Trophoblast cell (in vitro differentiated cells and primary cell): ENCODE data around the gene MAPRE3.

Experiments used
- DNase-seq, 2 donors: peaks; one replicate each; pipeline ENCODE4 v3.0.0-alpha.2; 2016
- H2AFZ ChIP-seq: 2 replicates; pipeline ENCODE4 v1.6.1; 2013; ENCODE audit warnings: low read length, moderate library complexity, mild to moderate bottlenecking; ENCODE audit not compliant: insufficient read depth, poor library complexity
- H2AK5ac ChIP-seq: 2 replicates; pipeline ENCODE4 v1.6.1; 2013; ENCODE audit warnings: mild to moderate bottlenecking, low read length
- H2BK120ac ChIP-seq: 2 replicates; pipeline ENCODE4 v1.6.1; 2013; ENCODE audit warnings: low read length, mild to moderate bottlenecking, moderate library complexity; ENCODE audit not compliant: insufficient read depth, poor library complexity
- H2BK12ac ChIP-seq: 2 replicates; pipeline ENCODE4 v1.6.1; 2013; ENCODE audit warnings: mild to moderate bottlenecking, low read length, moderate library complexity
- H2BK5ac ChIP-seq: 2 replicates; pipeline ENCODE4 v1.6.1; 2013; ENCODE audit warnings: low read length, low read depth, moderate library complexity, mild to moderate bottlenecking; ENCODE audit not compliant: poor library complexity
- H3K14ac ChIP-seq: 2 replicates; pipeline ENCODE4 v1.6.1; 2013; ENCODE audit warnings: mild to moderate bottlenecking, low read length
- H3K18ac ChIP-seq: 2 replicates; pipeline ENCODE4 v1.6.1; 2013; ENCODE audit warnings: mild to moderate bottlenecking, low read length
- H3K23ac ChIP-seq: 2 replicates; pipeline ENCODE4 v1.6.1; 2013; ENCODE audit warnings: low read length
- H3K27ac ChIP-seq: 2 replicates; pipeline ENCODE4 v1.5.1; 2013; ENCODE audit warnings: low read depth, mild to moderate bottlenecking, inconsistent platforms, low read length, moderate library complexity
- H3K27me3 ChIP-seq: 2 replicates; pipeline ENCODE4 v1.6.1; 2013; ENCODE audit warnings: inconsistent platforms, mild to moderate bottlenecking, low read length, moderate library complexity; ENCODE audit not compliant: insufficient read depth
- H3K36me3 ChIP-seq, 2 experiments: 1 replicate in 1 of 2; 2 replicates in 1 of 2; pipeline ENCODE4 v1.6.1; 2013; ENCODE audit warnings: low read length in 2 of 2, mild to moderate bottlenecking in 2 of 2, moderate library complexity in 1 of 2; ENCODE audit not compliant: insufficient read depth in 2 of 2, control insufficient read depth in 1 of 2
- H3K4ac ChIP-seq: 2 replicates; pipeline ENCODE4 v1.6.1; 2013; ENCODE audit warnings: low read depth, mild to moderate bottlenecking, low read length, moderate library complexity
- H3K4me1 ChIP-seq, 2 experiments: 1 replicate in 1 of 2; 2 replicates in 1 of 2; pipeline ENCODE4 v1.6.1; 2013; ENCODE audit warnings: low read length in 2 of 2, mild to moderate bottlenecking in 2 of 2, moderate library complexity in 1 of 2; ENCODE audit not compliant: insufficient read depth in 2 of 2, control insufficient read depth in 1 of 2
- H3K4me2 ChIP-seq: 2 replicates; pipeline ENCODE4 v1.6.1; 2013; ENCODE audit warnings: inconsistent platforms, mild to moderate bottlenecking, low read length, moderate library complexity
- H3K4me3 ChIP-seq: 2 replicates; pipeline ENCODE4 v1.5.1; 2013; ENCODE audit warnings: mild to moderate bottlenecking, low read depth, low read length, inconsistent platforms
- H3K79me1 ChIP-seq: one replicate; pipeline ENCODE4 v1.6.1; 2013; ENCODE audit warnings: low read length
- H3K79me2 ChIP-seq: 2 replicates; pipeline ENCODE4 v1.6.1; 2013; ENCODE audit warnings: low read length, mild to moderate bottlenecking; ENCODE audit not compliant: control insufficient read depth, insufficient read depth, poor library complexity
- H3K9ac ChIP-seq: 2 replicates; pipeline ENCODE4 v1.6.1; 2013; ENCODE audit warnings: mild to moderate bottlenecking, low read length
- H3K9me3 ChIP-seq: 2 replicates; pipeline ENCODE4 v1.6.1; 2013; ENCODE audit warnings: low read depth, mild to moderate bottlenecking, control low read depth, inconsistent platforms, low read length; ENCODE audit not compliant: insufficient read depth
- H4K12ac ChIP-seq: 2 replicates; pipeline ENCODE4 v1.6.1; 2013; ENCODE audit warnings: low read depth, mild to moderate bottlenecking, low read length, moderate library complexity
- H4K8ac ChIP-seq: 2 replicates; pipeline ENCODE4 v1.6.1; 2013; ENCODE audit warnings: low read depth, mild to moderate bottlenecking, low read length, moderate library complexity
- H4K91ac ChIP-seq: one replicate; pipeline ENCODE4 v1.6.1; 2013; ENCODE audit warnings: low read depth, mild to moderate bottlenecking, low read length, moderate library complexity
- WGBS: extraction: QIAGEN DNeasy Blood & Tissue Kit; methylation state at CpG from one replicate; pipeline ENCODE4 v1.1.7; 2013; ENCODE audit warnings: missing lambda C conversion rate; ENCODE audit not compliant: insufficient read length, insufficient coverage; ENCODE audit errors: extremely low coverage; 5-methylcytosine and 5-hydroxymethylcytosine counted together

MAPRE3 gene

GRCh38 chr2:26924731-26925099, 45.7 kb upstream of the MAPRE3 start:
- H3K27ac ChIP-seq: no peak overlapping the region
- peak overlapping the region; percentile 4 for H2AFZ ChIP-seq
- no peak overlapping the region for H3K4me2 ChIP-seq
- no peak overlapping the region for H2BK5ac ChIP-seq
- no peak overlapping the region for H4K8ac ChIP-seq
- H3K4me3 ChIP-seq: no peak overlapping the region
- no peak overlapping the region for H4K91ac ChIP-seq
- H3K4me1 ChIP-seq: peaks cover 8 to 9% of the 10 kb centered on the region in 2 experiments
- no peaks in the 10 kb centered on the region for H3K27me3 ChIP-seq
- H3K23ac ChIP-seq: no peak overlapping the region
- DNase-seq: no peak
- H3K4ac ChIP-seq: no peak overlapping the region
- H3K18ac ChIP-seq: no peak overlapping the region
- no CpG with 5 or more reads among the region's 14 CpGs for WGBS
- H2BK120ac ChIP-seq: peak overlapping the region; percentile 16
- H3K9me3 ChIP-seq: peaks cover 4% of the 10 kb centered on the region
- H3K14ac ChIP-seq: no peak overlapping the region
- H2BK12ac ChIP-seq: peak overlapping the region; percentile 21
- peak overlapping the region; percentile 13 for H2AK5ac ChIP-seq
- no peaks in the 10 kb centered on the region for H3K36me3 ChIP-seq
- H3K79me2 ChIP-seq: no peaks in the 10 kb centered on the region
- no peak overlapping the region for H3K9ac ChIP-seq
- peaks cover 2% of the 10 kb centered on the region for H3K79me1 ChIP-seq
- H4K12ac ChIP-seq: no peak overlapping the region

GRCh38 chr2:26925100-26925791, 45.2 kb upstream of the MAPRE3 start:
- Histone ChIP-seq H3K18ac (no peak overlapping the region), H2BK120ac (peak overlapping the region; percentile 16), H3K23ac (no peak overlapping the region), H4K91ac (no peak overlapping the region), H2BK5ac (no peak overlapping the region), H3K4me3 (no peak overlapping the region), H2AFZ (peak overlapping the region; percentile 4), H3K27me3 (no peaks in the 10 kb centered on the region), H3K36me3 (no peaks in the 10 kb centered on the region), H4K12ac (no peak overlapping the region), H2BK12ac (peak overlapping the region; percentile 21), H3K14ac (no peak overlapping the region), H2AK5ac (peak overlapping the region; percentile 13), H4K8ac (peak overlapping the region; percentile 46), H3K9ac (no peak overlapping the region), H3K4me2 (peak overlapping the region; percentile 15), H3K79me2 (no peaks in the 10 kb centered on the region), H3K4ac (no peak overlapping the region), H3K4me1 (peaks cover 8 to 9% of the 10 kb centered on the region in 2 experiments), H3K79me1 (peaks cover 2% of the 10 kb centered on the region), H3K9me3 (peaks cover 4% of the 10 kb centered on the region), H3K27ac (peak overlapping the region; percentile 12)
- WGBS: no CpG with 5 or more reads among the region's 9 CpGs
- DNase-seq: no peak

- Histone ChIP-seq H3K79me2 (no peaks in the 10 kb centered on the region), H3K27me3 (no peaks in the 10 kb centered on the region), H2BK12ac (no peak overlapping the region), H3K4me2 (no peak overlapping the region), H3K23ac (no peak overlapping the region), H4K91ac (no peak overlapping the region), H3K4ac (no peak overlapping the region), H2BK120ac (no peak overlapping the region), H4K12ac (no peak overlapping the region), H3K79me1 (peaks cover 2% of the 10 kb centered on the region), H3K4me1 (peaks cover 8 to 9% of the 10 kb centered on the region in 2 experiments), H2BK5ac (no peak overlapping the region), H3K4me3 (no peak overlapping the region), H3K9me3 (peaks cover 4% of the 10 kb centered on the region), H2AFZ (no peak overlapping the region), H2AK5ac (no peak overlapping the region), H3K18ac (no peak overlapping the region), H3K27ac (no peak overlapping the region), H3K14ac (no peak overlapping the region), H4K8ac (no peak overlapping the region), H3K9ac (no peak overlapping the region), H3K36me3 (no peaks in the 10 kb centered on the region)
- no peak for DNase-seq
- no CpG with 5 or more reads among the region's 9 CpGs for WGBS
These were observed 43.2 kb upstream of the MAPRE3 start for GRCh38 chr2:26927221-26927620.

- Histone ChIP-seq H3K4me1 (no peaks in the 10 kb centered on the region), H3K9me3 (no peaks in the 10 kb centered on the region), H3K27me3 (no peaks in the 10 kb centered on the region), H3K4me2 (no peak overlapping the region), H3K9ac (no peak overlapping the region), H3K18ac (no peak overlapping the region), H3K79me2 (no peaks in the 10 kb centered on the region), H2BK5ac (no peak overlapping the region), H4K8ac (no peak overlapping the region), H3K27ac (no peak overlapping the region), H3K4me3 (no peak overlapping the region), H4K91ac (no peak overlapping the region), H3K36me3 (no peaks in the 10 kb centered on the region), H3K4ac (no peak overlapping the region), H2AFZ (no peak overlapping the region), H4K12ac (no peak overlapping the region), H3K79me1 (no peaks in the 10 kb centered on the region), H2BK120ac (no peak overlapping the region), H3K14ac (no peak overlapping the region), H3K23ac (no peak overlapping the region), H2BK12ac (no peak overlapping the region), H2AK5ac (no peak overlapping the region)
- no peak for DNase-seq
- no CpG with 5 or more reads among the region's 11 CpGs for WGBS
These were observed 37.5 kb upstream of the MAPRE3 start for GRCh38 chr2:26932974-26933373.
